Breast epithelium (tissue), 3 donors: ENCODE results near the gene FHOD3.

Experiments used
- POLR2A ChIP-seq: fragments of 450-650 bp; IDR thresholded peaks from one replicate; pipeline ENCODE4 v1.6.1; 2016; ENCODE audit warnings: antibody characterized with exemption, mild to moderate bottlenecking, moderate library complexity
- TF ChIP-seq, protein P1 (sequence below), 3 donors: fragments of 450-650 bp; IDR thresholded peaks; one replicate each; pipeline ENCODE4 v1.5.1; 2016 to 2017; ENCODE audit warnings: antibody characterized with exemption in 3 of 3, mild to moderate bottlenecking in 3 of 3, moderate library complexity in 3 of 3

DNA sequence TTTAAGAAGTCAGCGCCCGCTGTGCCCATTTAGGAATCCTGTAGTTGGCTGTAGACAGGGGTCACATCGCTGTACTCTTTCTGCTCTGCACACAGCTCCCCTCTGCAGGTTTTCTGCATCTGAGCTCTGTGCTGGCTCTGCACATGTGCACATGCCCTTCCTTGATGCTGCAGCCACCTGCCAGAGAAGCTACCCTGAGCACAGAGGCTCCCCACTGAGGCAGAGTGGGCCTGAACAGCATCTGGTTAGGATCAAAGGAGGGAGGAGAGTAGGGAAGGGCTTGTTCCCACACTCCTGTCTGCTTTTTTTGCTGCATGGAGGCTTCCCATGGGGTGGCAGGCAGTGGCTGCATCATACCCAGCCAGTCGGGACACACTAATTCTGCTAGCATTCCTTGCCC, 238.9 kb downstream of the FHOD3 start:
- TF ChIP-seq, protein P1, sequence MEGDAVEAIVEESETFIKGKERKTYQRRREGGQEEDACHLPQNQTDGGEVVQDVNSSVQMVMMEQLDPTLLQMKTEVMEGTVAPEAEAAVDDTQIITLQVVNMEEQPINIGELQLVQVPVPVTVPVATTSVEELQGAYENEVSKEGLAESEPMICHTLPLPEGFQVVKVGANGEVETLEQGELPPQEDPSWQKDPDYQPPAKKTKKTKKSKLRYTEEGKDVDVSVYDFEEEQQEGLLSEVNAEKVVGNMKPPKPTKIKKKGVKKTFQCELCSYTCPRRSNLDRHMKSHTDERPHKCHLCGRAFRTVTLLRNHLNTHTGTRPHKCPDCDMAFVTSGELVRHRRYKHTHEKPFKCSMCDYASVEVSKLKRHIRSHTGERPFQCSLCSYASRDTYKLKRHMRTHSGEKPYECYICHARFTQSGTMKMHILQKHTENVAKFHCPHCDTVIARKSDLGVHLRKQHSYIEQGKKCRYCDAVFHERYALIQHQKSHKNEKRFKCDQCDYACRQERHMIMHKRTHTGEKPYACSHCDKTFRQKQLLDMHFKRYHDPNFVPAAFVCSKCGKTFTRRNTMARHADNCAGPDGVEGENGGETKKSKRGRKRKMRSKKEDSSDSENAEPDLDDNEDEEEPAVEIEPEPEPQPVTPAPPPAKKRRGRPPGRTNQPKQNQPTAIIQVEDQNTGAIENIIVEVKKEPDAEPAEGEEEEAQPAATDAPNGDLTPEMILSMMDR (IDR thresholded peaks at IDR 0.05) = no peak
- TF ChIP-seq POLR2A = no peak
